ENCODE data around the gene NTHL1.

DNA sequence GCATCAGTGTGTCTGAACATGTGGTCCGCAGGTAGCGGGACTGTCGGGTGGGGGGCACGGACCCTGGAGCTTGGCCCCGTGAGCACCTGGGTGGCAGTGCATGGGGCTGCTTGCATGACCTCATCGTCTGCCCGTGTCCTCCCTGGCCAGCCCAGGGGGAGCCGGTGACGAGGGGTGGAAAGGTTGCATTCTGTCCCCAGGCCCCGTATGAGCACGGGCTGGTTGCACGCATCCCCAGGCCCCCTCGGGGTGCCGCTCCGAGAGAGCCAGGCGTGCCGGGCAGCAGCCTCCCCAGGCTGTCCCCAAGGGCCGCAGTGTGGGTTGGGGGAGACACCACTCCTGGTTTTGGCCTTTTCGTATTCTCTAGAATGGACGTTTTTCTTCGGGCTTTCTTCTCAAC lies 30.1 kb upstream of the NTHL1 start:
- TF ChIP-seq FOXP2 (optimal IDR thresholded peaks at IDR 0.05; ENCODE audit: control extremely low read depth, extremely low read length, insufficient read depth) (no peak), EZH2 (IDR thresholded peaks at IDR 0.05) (no peak), POLR2AphosphoS5 (IDR thresholded peaks at IDR 0.05; ENCODE audit: borderline replicate concordance, low read depth, low read length) (no peak)

All from SK-N-MC (cell line).